Neural cell (in vitro differentiated cells): ENCODE measurements around the gene AMBP. TPM values are rescaled to one million over a fixed set of nuclear protein-coding genes. Genes with fewer than 3 reads are reported as not detected.

Experiments used
- H2AFZ ChIP-seq: fragments of 200-600, 300-800 bp; sonication (generic), shearing (Covaris generic); 2 replicates; pipeline ENCODE4 v1.6.0; 2014; ENCODE audit warnings: low read depth, mild to moderate bottlenecking, antibody characterized with exemption, low read length, moderate library complexity
- H3F3A ChIP-seq: fragments of 200-600 bp; shearing (Covaris generic); 2 replicates; pipeline ENCODE4 v1.6.1; 2016; ENCODE audit warnings: mild to moderate bottlenecking, moderate library complexity, mixed read lengths, antibody characterized with exemption, low read length; ENCODE audit not compliant: insufficient read depth, poor library complexity, severe bottlenecking
- H3K27ac ChIP-seq: fragments of 200-600, 300-800 bp; sonication (generic), shearing (Covaris generic); 2 replicates; pipeline ENCODE4 v1.5.1; 2014; ENCODE audit warnings: mild to moderate bottlenecking, low read length, moderate library complexity
- H3K27me3 ChIP-seq: fragments of 300-800, 200-600 bp; sonication (generic), shearing (Covaris generic); 2 replicates; pipeline ENCODE4 v1.6.0; 2014; ENCODE audit warnings: mild to moderate bottlenecking, low read depth, low read length, moderate library complexity; ENCODE audit not compliant: insufficient read depth
- H3K36me3 ChIP-seq: fragments of 300-800, 200-600 bp; sonication (generic), shearing (Covaris generic); 2 replicates; pipeline ENCODE4 v1.5.1; 2014; ENCODE audit warnings: mild to moderate bottlenecking, antibody characterized with exemption, low read length, moderate library complexity; ENCODE audit not compliant: insufficient read depth
- H3K4me2 ChIP-seq: fragments of 300-800, 200-600 bp; sonication (generic), shearing (Covaris generic); 2 replicates; pipeline ENCODE4 v1.6.0; 2014; ENCODE audit warnings: mild to moderate bottlenecking, low read length
- H3K4me3 ChIP-seq: fragments of 300-800, 200-600 bp; sonication (generic), shearing (Covaris generic); 2 replicates; pipeline ENCODE4 v1.5.1; 2014; ENCODE audit warnings: mild to moderate bottlenecking, low read length, moderate library complexity
- H3K79me2 ChIP-seq: fragments of 200-600 bp; shearing (Covaris generic); replicated peaks from 2 replicates; pipeline ENCODE4 v1.6.0; 2014; ENCODE audit warnings: mild to moderate bottlenecking, low read length, moderate library complexity; ENCODE audit not compliant: insufficient read depth
- H3K9ac ChIP-seq: fragments of 300-800, 200-600 bp; sonication (generic), shearing (Covaris generic); 2 replicates; pipeline ENCODE4 v1.6.1; 2016; ENCODE audit warnings: mild to moderate bottlenecking, low read length, mixed read lengths
- H3K9me2 ChIP-seq: fragments of 200-600 bp; shearing (Covaris generic); 2 replicates; pipeline ENCODE4 v1.6.1; 2016; ENCODE audit warnings: mild to moderate bottlenecking, low read length, mixed read lengths; ENCODE audit not compliant: insufficient read depth
- H3K9me3 ChIP-seq: fragments of 200-600, 300-800 bp; sonication (generic), shearing (Covaris generic); 2 replicates; pipeline ENCODE4 v1.6.1; 2016; ENCODE audit warnings: mild to moderate bottlenecking, mixed run types, low read length, moderate library complexity, mixed read lengths
- H4K20me1 ChIP-seq: fragments of 200-600 bp; shearing (Covaris generic); 2 replicates; pipeline ENCODE4 v1.6.1; 2016; ENCODE audit warnings: mild to moderate bottlenecking, mixed run types; ENCODE audit not compliant: insufficient read depth
- EP300 ChIP-seq: fragments of 450-650 bp; conservative IDR thresholded peaks from 2 replicates; pipeline ENCODE4 v1.6.1; 2014; ENCODE audit warnings: antibody characterized with exemption, mild to moderate bottlenecking, moderate library complexity; ENCODE audit not compliant: poor library complexity, severe bottlenecking
- EZH2 ChIP-seq: fragments of 200-600, 300-800 bp; shearing (Covaris generic), sonication (generic); IDR thresholded peaks from 2 replicates; pipeline ENCODE4 v1.6.1; 2014; ENCODE audit warnings: antibody characterized with exemption, low read length, borderline replicate concordance, mild to moderate bottlenecking; ENCODE audit not compliant: insufficient read depth, poor library complexity, severe bottlenecking
- MXI1 ChIP-seq: fragments of 450-650 bp; conservative IDR thresholded peaks from 2 replicates; pipeline ENCODE4 v1.6.1; 2014; ENCODE audit warnings: antibody characterized with exemption, mild to moderate bottlenecking; ENCODE audit not compliant: poor library complexity, severe bottlenecking
- POLR2AphosphoS5 ChIP-seq: IDR thresholded peaks from 2 replicates; pipeline ENCODE4 v1.6.1; 2012
- RAD21 ChIP-seq: fragments of 450-650 bp; conservative IDR thresholded peaks from 2 replicates; pipeline ENCODE4 v1.6.1; 2014; ENCODE audit warnings: antibody characterized with exemption, mild to moderate bottlenecking, moderate library complexity
- REST ChIP-seq: IDR thresholded peaks from 2 replicates; pipeline ENCODE4 v1.6.1; 2012; ENCODE audit warnings: borderline replicate concordance
- SMC3 ChIP-seq: fragments of 450-650 bp; conservative IDR thresholded peaks from 2 replicates; pipeline ENCODE4 v1.6.1; 2014; ENCODE audit warnings: antibody characterized with exemption, mild to moderate bottlenecking, moderate library complexity; ENCODE audit not compliant: poor library complexity
- TAF1 ChIP-seq: IDR thresholded peaks from 2 replicates; pipeline ENCODE4 v1.6.1; 2012; ENCODE audit warnings: low read depth
- polyA plus RNA-seq: library from polyadenylated mRNA; depleted of rRNA; stranded (reverse); fragments of >200 nt; gene quantifications from 2 replicates; pipeline ENCODE4 v1.2.3, GENCODE V29; 2014
- TF ChIP-seq, protein P1 (sequence below): fragments of 450-650 bp; IDR thresholded peaks from 2 replicates; pipeline ENCODE4 v1.5.1; 2014; ENCODE audit warnings: antibody characterized with exemption, mild to moderate bottlenecking, moderate library complexity; ENCODE audit not compliant: poor library complexity, severe bottlenecking

Gene AMBP
- polyA plus RNA-seq, 1 donor from 2014 or later, result not detected

DNA sequence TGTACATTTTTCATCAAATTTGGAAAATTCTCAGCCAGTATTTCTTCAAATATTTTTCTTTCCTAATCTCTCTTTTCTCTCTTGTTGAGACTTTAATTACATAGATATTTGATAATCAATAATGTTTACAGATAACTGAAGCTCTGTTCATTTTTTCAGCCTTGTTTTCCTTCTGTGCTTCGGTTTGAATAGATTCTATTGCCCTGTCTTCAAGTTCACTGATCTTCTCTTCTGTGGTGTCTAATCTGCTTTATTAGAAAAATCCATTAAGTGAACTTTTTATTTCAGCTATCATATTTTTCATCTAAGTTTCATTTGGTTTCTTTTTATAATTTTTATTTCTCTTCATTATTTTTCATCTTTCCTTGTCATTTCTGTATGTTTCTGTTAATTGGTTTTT lies 54.1 kb downstream of the AMBP start:
- Histone ChIP-seq H3K4me2 (no peak overlapping the region), H3K4me3 (no peak overlapping the region), H3F3A (no peaks in the 10 kb centered on the region), H3K79me2 (peaks cover 4% of the 10 kb centered on the region), H2AFZ (no peak overlapping the region), H3K36me3 (peaks cover 20% of the 10 kb centered on the region), H3K9me2 (no peaks in the 10 kb centered on the region), H3K27me3 (no peaks in the 10 kb centered on the region), H4K20me1 (no peaks in the 10 kb centered on the region), H3K9ac (no peak overlapping the region), H3K27ac (no peak overlapping the region), H3K9me3 (peaks cover 3% of the 10 kb centered on the region)
- TF ChIP-seq EP300 (no peak), MXI1 (no peak), EZH2 (no peak), SMC3 (no peak), POLR2AphosphoS5 (no peak), RAD21 (no peak), REST (no peak), TAF1 (no peak)
- TF ChIP-seq, protein P1, sequence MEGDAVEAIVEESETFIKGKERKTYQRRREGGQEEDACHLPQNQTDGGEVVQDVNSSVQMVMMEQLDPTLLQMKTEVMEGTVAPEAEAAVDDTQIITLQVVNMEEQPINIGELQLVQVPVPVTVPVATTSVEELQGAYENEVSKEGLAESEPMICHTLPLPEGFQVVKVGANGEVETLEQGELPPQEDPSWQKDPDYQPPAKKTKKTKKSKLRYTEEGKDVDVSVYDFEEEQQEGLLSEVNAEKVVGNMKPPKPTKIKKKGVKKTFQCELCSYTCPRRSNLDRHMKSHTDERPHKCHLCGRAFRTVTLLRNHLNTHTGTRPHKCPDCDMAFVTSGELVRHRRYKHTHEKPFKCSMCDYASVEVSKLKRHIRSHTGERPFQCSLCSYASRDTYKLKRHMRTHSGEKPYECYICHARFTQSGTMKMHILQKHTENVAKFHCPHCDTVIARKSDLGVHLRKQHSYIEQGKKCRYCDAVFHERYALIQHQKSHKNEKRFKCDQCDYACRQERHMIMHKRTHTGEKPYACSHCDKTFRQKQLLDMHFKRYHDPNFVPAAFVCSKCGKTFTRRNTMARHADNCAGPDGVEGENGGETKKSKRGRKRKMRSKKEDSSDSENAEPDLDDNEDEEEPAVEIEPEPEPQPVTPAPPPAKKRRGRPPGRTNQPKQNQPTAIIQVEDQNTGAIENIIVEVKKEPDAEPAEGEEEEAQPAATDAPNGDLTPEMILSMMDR, result no peak

- Histone ChIP-seq H3K36me3 (peaks cover 26% of the 10 kb centered on the region), H3K27ac (no peak overlapping the region), H2AFZ (no peak overlapping the region), H3K79me2 (peaks cover 4% of the 10 kb centered on the region), H3K4me3 (no peak overlapping the region), H3K9me2 (no peaks in the 10 kb centered on the region), H4K20me1 (no peaks in the 10 kb centered on the region), H3K27me3 (no peaks in the 10 kb centered on the region), H3K9me3 (peaks cover 3% of the 10 kb centered on the region), H3F3A (no peaks in the 10 kb centered on the region), H3K4me2 (no peak overlapping the region), H3K9ac (no peak overlapping the region)
- TF ChIP-seq EZH2, result no peak
- no peak for TF ChIP-seq REST
- no peak for TF ChIP-seq TAF1
- no peak for TF ChIP-seq SMC3
- TF ChIP-seq MXI1, result no peak
- no peak for TF ChIP-seq POLR2AphosphoS5
- TF ChIP-seq RAD21, result no peak
- no peak for TF ChIP-seq EP300
- TF ChIP-seq, protein P1, result no peak
Measured at GRCh38 chr9:114021578-114021977, 56.5 kb downstream of the AMBP start.
